HG03457 (cell line): ENCODE measurements around the gene ASCL4.
"Not testable (repeated sequence)": the region's sequence is repeated elsewhere in the genome, so short reads cannot be mapped to it uniquely, and the experiment has no call there.

Experiments
- ATAC-seq: cut with Tn5 transposase; IDR thresholded peaks from one replicate; pipeline ENCODE4 v1.9.1; 2021; ENCODE audit warnings: moderate number of reproducible peaks; ENCODE audit not compliant: unreplicated experiment

ASCL4 gene

DNA sequence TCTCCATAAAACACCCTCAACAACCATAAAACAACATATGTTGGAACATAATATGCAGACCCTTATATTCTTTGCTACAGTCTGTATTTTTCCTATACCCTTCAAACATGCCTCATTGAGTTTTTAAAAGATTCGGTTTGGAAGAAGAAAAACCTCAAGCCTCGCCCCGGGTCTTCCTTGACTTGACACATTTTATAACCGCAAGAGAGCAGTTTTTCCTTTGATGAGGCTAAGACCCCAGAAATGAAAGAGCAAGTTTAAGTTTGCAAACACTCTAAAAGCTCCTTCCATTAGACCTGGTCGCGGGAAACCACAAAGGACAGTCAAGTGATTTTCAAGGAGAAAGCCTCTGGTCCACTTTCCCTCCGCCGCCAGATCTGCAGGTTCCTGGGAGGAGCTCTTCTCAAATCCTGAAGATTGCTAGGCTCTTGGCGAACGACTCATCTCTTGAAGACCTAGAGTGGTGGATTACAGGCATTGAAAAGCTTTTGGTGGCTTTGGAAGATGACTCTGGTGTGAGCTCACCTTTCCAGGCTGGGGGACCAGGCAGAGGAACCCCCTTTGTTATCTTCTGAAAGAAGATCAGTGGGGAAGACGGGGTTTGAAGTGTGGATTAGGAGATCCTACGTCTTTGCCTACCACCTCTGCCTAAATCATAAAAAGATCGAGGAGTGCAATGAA is at the start of gene ASCL4:
TSS of gene ASCL4 (plus strand) at position 356 of the 681 bp plus-strand sequence. CDS start 515 bp downstream, outside the sequence.
- ATAC-seq, result no peak

DNA sequence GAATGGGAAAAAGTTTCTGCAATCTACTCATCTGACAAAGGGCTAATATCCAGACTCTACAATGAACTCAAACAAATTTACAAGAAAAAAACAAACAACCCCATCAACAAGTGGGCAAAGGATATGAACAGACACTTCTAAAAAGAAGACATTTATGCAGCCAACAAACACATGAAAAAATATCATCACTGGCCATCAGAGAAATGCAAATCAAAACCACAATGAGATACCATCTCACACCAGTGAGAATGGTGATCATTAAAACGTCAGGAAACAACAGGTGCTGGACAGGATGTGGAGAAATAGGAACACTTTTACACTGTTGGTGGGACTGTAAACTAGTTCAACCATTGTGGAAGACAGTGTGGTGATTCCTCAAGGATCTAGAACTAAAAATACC is 47.2 kb upstream of the ASCL4 start:
- ATAC-seq, result not testable (repeated sequence)

GRCh38 chr12:107727742-107728141 is 46.8 kb upstream of the ASCL4 start:
- not testable (repeated sequence) for ATAC-seq

- ATAC-seq, result no peak
Observed at GRCh38 chr12:107730618-107731341, 43.7 kb upstream of the ASCL4 start.

DNA sequence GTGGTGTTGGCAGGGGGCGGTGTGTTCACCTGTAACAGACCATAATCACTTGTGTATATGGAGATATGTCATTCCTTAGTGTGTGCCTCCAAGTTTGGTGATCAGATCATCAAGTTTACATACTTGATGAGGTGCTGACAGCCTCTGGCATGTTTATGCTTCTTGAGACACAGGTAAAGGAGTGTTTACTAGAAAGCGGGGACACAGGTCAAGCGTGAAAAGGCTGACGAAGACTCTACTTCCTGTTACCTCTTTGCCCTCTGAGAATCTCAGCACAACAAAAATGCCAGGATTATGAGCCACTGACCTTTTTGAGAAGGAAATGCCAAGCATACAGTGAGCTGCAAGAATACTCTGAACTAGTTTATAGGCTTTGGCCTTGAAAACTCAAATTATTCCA is 43.1 kb upstream of the ASCL4 start:
- ATAC-seq, result no peak

- ATAC-seq, result no peak
Observed at GRCh38 chr12:107732365-107732764, 42.1 kb upstream of the ASCL4 start.

DNA sequence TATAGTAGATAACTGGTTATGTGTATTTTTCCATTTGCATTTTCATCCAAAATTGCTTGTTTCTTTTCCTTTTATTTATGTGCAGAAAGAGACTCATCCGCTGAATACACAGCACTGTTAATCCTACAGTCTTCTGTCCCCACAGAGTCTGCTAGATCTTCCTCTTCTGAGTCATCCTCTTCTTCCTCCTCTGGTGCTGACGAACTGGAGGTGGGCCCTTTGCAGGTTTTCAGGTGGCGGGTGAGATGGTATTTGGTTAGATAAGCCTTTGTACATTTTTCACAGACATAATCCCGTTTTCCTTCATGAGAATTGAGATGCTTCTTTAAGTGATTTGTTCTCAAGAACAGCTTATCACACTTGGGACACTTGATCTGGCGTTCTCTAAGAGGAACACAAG is 40.4 kb upstream of the ASCL4 start:
- ATAC-seq, result no peak

DNA sequence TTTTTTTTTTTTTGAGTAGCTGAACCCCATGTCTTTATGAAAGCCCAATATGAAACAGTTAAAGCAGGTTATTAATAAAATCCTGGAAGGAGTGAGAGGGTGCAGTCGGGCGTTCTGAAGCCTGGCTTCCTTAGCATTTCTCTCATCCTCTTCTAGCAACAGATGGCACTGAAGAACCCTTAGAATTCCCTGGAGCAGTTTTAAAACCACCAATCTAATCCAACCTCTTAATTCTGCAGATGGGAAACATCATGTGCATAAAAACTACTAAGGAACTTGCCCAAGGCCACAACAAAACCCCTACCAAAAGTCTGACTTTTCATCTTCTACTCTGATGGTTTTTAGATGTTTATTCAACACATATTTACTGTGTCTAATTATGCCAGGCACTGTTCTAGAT is 38.7 kb upstream of the ASCL4 start:
- no peak for ATAC-seq

GRCh38 chr12:107736914-107737313 is 37.6 kb upstream of the ASCL4 start:
- ATAC-seq, result peak; percentile 81

DNA sequence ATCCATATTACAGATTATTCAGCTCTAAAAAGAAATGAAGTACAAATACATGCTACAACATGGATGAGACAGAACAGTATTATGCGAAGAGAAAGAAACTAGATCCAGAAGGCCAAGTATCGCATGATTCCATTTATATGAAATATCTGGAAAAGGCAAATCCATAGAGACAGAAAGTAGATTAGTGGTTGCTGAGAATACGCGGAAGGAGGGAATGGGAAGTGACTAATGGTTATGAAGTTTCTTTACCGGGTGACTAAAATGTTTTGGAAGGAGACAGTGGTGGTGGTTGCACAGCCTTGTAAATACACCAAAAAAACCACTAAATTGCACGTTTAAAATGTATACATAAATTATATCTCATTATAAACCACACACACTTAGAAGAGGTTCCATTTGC is 26.0 kb upstream of the ASCL4 start:
- ATAC-seq, result no peak

DNA sequence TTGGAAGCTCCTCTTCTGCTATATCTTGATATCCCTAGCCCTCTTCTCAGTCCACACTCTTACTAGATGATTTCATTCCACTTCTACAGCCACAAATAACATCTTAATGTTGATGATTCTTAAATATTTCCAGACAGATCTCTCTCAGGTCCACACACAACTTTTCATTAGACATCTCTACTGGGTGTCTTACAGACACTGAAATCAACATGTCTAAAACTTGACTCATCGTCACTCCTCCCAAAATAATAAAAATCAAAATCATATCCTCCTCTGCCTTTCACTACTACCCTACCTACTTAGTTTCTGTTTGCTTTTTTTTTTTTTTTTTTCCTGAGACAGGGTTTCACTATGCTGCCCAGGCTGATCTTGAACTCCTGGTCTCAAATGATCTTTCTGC is 25.4 kb upstream of the ASCL4 start:
- no peak for ATAC-seq

GRCh38 chr12:107759410-107759809 is 15.1 kb upstream of the ASCL4 start:
- ATAC-seq, result no peak

DNA sequence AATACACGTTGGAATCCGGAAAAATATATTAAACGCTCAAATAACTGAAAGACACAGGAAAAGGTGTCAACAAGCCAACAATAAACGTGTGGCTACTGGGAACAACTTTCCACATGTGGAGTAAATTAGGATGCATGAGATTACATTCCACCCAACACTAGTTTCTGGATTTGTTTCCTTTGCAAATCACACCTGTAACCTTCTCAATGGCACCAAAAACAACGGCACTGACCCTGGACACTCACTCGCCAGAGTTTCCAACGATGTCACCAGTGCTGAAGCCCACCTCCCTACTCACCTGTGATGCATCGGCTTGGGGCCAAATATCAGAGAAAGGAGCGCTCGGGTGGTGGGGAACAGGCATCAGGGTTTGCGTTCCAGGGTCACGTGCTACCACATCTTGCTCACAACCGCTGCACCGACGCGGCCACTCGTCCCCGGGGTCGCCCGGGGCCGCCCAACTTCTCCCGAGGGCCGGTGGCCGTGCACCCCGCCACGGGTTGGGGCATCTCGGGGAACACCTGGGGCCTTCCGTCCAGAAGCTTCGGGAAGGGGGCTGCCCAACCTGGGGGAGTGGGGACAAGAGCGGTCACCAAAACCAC is 14.2 kb upstream of the ASCL4 start:
- no peak for ATAC-seq

- peak; percentile 87 for ATAC-seq
Observed at GRCh38 chr12:107760809-107761501, 13.5 kb upstream of the ASCL4 start, which contains the start of gene PRDM4. PRDM4 (minus strand) TSS chr12:107761137; CDS start chr12:107760515, 622 bp downstream.

- no peak for ATAC-seq
Observed at GRCh38 chr12:107761502-107761904, 13.0 kb upstream of the ASCL4 start.

DNA sequence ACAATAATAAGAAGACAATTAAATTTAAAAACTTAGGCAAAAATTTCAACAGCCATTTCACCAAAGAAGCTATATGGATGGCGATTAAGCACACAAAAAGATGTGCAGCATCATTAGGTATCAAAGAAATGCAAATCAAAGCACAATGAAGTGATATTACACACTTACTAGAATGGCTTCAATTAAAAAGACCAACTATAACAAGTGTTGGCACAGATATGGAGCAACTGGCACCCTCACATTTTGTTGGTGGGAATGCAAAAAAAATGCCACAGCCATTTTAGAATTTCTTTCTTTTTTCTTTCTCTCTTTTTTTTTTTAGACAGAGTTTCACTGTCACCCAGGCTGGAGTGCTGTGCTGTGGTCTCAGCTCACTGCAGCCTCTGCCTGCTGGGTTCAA is 11.6 kb upstream of the ASCL4 start:
- no peak for ATAC-seq

- no peak for ATAC-seq
Observed at GRCh38 chr12:107764626-107765025, 9.9 kb upstream of the ASCL4 start.

DNA sequence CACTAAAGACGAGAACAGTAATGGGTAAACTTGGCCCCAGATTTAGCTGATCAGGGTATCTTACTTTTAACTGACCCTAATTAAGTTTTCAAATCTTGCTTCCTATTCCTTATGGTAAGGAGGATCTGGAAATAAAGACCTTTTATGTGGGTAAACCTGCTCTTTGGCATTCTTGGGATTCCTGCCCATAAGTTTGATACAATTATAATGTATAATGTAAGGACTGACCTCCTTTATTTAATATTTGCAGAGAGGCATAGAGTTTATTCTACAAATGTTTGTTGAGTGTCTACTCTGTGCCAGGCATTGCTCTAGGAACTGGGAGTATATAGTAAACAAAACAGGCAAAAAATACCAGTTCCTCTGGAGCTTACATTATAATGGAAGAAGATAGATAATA is 9.2 kb upstream of the ASCL4 start:
- no peak for ATAC-seq

GRCh38 chr12:107767466-107767865 is 7.0 kb upstream of the ASCL4 start:
- no peak for ATAC-seq

DNA sequence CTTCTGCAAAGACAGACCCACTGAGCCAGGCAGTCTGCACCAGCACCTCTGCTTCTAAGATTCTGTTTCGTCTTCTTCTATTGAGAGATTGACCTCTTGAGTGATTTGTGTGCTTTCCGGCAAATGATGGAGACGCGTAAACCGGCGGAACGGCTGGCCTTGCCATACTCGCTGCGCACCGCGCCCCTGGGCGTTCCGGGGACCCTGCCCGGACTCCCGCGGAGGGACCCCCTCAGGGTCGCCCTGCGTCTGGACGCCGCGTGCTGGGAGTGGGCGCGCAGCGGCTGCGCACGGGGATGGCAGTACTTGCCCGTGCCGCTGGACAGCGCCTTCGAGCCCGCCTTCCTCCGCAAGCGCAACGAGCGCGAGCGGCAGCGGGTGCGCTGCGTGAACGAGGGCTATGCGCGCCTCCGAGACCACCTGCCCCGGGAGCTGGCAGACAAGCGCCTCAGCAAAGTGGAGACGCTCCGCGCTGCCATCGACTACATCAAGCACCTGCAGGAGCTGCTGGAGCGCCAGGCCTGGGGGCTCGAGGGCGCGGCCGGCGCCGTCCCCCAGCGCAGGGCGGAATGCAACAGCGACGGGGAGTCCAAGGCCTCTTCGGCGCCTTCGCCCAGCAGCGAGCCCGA is 703 bp downstream of the ASCL4 start:
- no peak for ATAC-seq

DNA sequence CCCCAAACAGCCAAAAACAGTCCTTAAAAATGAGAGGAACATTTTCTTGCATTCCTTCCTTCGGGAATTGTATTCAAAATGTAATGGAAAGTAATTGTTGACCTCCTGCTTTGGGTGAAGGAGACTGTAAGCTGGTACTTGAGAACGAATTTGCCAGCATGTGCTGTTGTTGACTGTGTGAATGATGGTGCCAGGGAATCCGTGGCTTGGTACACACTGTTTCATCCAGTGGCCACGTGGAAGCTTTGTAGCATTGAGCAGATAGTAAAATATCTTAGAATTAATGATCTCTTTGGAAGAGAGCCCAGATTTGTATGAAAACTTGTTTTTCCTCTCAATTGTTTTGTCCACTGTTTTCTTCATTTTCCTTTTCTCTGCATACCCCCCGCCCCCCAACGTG is 1.7 kb downstream of the ASCL4 start:
- no peak for ATAC-seq
